ENCODE data around the gene TAAR1.

DNA sequence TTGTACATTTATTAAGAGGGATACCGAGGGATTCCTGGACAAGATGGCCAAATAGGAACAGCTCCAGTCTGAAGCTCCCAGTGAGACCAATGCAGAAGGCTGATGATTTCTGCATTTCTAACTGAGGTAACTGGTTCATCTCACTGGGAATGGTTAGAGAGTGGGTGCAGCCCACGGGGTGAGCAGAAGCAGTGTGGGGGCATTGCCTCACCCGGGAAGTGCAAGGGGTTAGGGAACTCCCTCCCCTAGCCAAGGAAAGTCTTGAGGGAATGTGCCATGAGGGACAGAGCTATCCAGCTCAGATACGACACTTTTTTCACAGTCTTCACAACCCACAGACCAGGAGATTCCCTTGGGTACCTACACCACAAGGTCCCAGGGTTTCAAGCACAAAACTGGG is 24.2 kb downstream of the TAAR1 start:
- TF ChIP-seq POLR2A (IDR thresholded peaks at IDR 0.05; ENCODE audit: low read length) (no peak), KDM1A (IDR thresholded peaks at IDR 0.05; ENCODE audit: low read depth) (no peak), CHD4 (IDR thresholded peaks at IDR 0.05; ENCODE audit: borderline replicate concordance) (no peak), ZFP36 (IDR thresholded peaks at IDR 0.05; ENCODE audit: borderline replicate concordance, partially characterized antibody) (no peak)
- TF ChIP-seq, protein P1, sequence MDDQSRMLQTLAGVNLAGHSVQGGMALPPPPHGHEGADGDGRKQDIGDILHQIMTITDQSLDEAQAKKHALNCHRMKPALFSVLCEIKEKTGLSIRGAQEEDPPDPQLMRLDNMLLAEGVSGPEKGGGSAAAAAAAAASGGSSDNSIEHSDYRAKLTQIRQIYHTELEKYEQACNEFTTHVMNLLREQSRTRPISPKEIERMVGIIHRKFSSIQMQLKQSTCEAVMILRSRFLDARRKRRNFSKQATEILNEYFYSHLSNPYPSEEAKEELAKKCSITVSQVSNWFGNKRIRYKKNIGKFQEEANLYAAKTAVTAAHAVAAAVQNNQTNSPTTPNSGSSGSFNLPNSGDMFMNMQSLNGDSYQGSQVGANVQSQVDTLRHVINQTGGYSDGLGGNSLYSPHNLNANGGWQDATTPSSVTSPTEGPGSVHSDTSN (IDR thresholded peaks at IDR 0.05), result no peak
